Gastroesophageal sphincter (tissue), 4 donors: ENCODE results near the gene CISH. TPM values are rescaled to one million over a fixed set of nuclear protein-coding genes. Genes with fewer than 3 reads are reported as not detected.

Experiments used
- ATAC-seq: fragments of 150-250 bp; one replicate; pipeline ENCODE4 v1.9.1; 2016; ENCODE audit warnings: mild to moderate bottlenecking, moderate library complexity
- H3K27ac ChIP-seq, 4 donors: fragments of 200-600 bp; sonication (generic) in 3 of 4; 1 replicate in 3 of 4; 2 replicates in 1 of 4; pipeline ENCODE4 v1.5.1; 2016 to 2019
- H3K27me3 ChIP-seq: fragments of 200-600 bp; sonication (generic); one replicate; pipeline ENCODE4 v1.5.1; 2019
- H3K36me3 ChIP-seq, 2 donors: fragments of 200-600 bp; sonication (generic); one replicate each; pipeline ENCODE4 v1.5.1; 2019; ENCODE audit warnings: control low read depth in 1 of 2
- H3K4me1 ChIP-seq, 3 donors: fragments of 200-600 bp; sonication (generic); 1 replicate in 2 of 3; 2 replicates in 1 of 3; pipeline ENCODE4 v1.5.1; 2016 to 2019; ENCODE audit warnings: control low read depth in 2 of 3
- H3K4me3 ChIP-seq, 2 donors: fragments of 200-600 bp; sonication (generic); one replicate each; pipeline ENCODE4 v1.5.1; 2019; ENCODE audit warnings: mild to moderate bottlenecking in 1 of 2, moderate library complexity in 1 of 2
- H3K9me3 ChIP-seq, 3 donors: fragments of 200-600 bp; sonication (generic); one replicate each; pipeline ENCODE4 v1.5.1; 2017 to 2019; ENCODE audit warnings: control low read depth in 2 of 3
- CTCF ChIP-seq, 4 experiments: fragments of 200-600 bp in 2 of 4; fragments of 450-650 bp in 2 of 4; sonication (generic) in 1 of 4; IDR thresholded peaks; one replicate each; pipeline ENCODE4 v1.5.1; 2017 to 2019; ENCODE audit warnings: antibody characterized with exemption in 4 of 4, mild to moderate bottlenecking in 2 of 4, moderate library complexity in 2 of 4
- EP300 ChIP-seq: sonication (generic); formaldehyde crosslinking; IDR thresholded peaks from one replicate; pipeline ENCODE4 v1.6.1; 2017; ENCODE audit warnings: antibody characterized with exemption, mild to moderate bottlenecking
- POLR2A ChIP-seq, 2 donors: fragments of 450-650 bp; IDR thresholded peaks; one replicate each; pipeline ENCODE4 v1.6.1; 2017; ENCODE audit warnings: antibody characterized with exemption in 2 of 2, mild to moderate bottlenecking in 2 of 2, moderate library complexity in 1 of 2
- POLR2AphosphoS5 ChIP-seq: sonication (generic); formaldehyde crosslinking; IDR thresholded peaks from one replicate; pipeline ENCODE4 v1.6.1; 2017; ENCODE audit warnings: antibody characterized with exemption
- WGBS, 2 donors: methylation state at CpG; one replicate each; pipeline ENCODE4 v1.1.5; 2018; ENCODE audit warnings: low coverage in 1 of 2; 5-methylcytosine and 5-hydroxymethylcytosine counted together
- total RNA-seq, 4 donors: library from RNA; depleted of rRNA; stranded (reverse); fragments of >200 nt; gene quantifications; one replicate each; pipeline ENCODE4 v1.1.0, GENCODE V29; 2016

Gene CISH
- total RNA-seq, 4 donors from 2014 or later: 0.99 to 9.3 (median 3.6) TPM

GRCh38 chr3:50657407-50657806 is 45.8 kb upstream of the CISH start:
- no peak overlapping the region for H3K4me3 ChIP-seq
- no peaks in the 10 kb centered on the region for H3K36me3 ChIP-seq
- no peak for TF ChIP-seq CTCF (IDR thresholded peaks at IDR 0.05)
- TF ChIP-seq POLR2A (IDR thresholded peaks at IDR 0.05): no peak
- TF ChIP-seq EP300: no peak
- no peak for TF ChIP-seq POLR2AphosphoS5
- H3K9me3 ChIP-seq: no peaks in the 10 kb centered on the region
- no peaks in the 10 kb centered on the region for H3K27me3 ChIP-seq
- no peak for ATAC-seq
- WGBS, 2 donors: 84 to 100% methylated on average over 3 to 5 of the region's 5 CpGs
- H3K27ac ChIP-seq: no peak overlapping the region
- no peaks in the 10 kb centered on the region for H3K4me1 ChIP-seq

- H3K4me1 ChIP-seq: no peaks in the 10 kb centered on the region
- H3K9me3 ChIP-seq: no peaks in the 10 kb centered on the region
- H3K4me3 ChIP-seq: no peak overlapping the region
- no peaks in the 10 kb centered on the region for H3K27me3 ChIP-seq
- no peaks in the 10 kb centered on the region for H3K36me3 ChIP-seq
- 58 to 60% methylated on average over 4 to 6 of the region's 8 CpGs for WGBS, 2 donors
- no peak overlapping the region for H3K27ac ChIP-seq
- TF ChIP-seq EP300 (no peak), POLR2AphosphoS5 (no peak)
- ATAC-seq: no peak
Measured at GRCh38 chr3:50656417-50657195, 45.0 kb upstream of the CISH start.

- TF ChIP-seq CTCF (IDR thresholded peaks at IDR 0.05) (no peak), EP300 (no peak), POLR2AphosphoS5 (no peak), POLR2A (IDR thresholded peaks at IDR 0.05) (no peak)
- Histone ChIP-seq H3K36me3 (no peaks in the 10 kb centered on the region), H3K27ac (no peak overlapping the region), H3K4me3 (no peak overlapping the region), H3K27me3 (no peaks in the 10 kb centered on the region), H3K4me1 (peaks cover 0 to 3% (median 0%) of the 10 kb centered on the region in 3 donors), H3K9me3 (no peaks in the 10 kb centered on the region)
- 50% methylated on average over 2 of the region's 3 CpGs; no CpG with 5 or more reads in 1 of the 2 donors for WGBS, 2 donors
- no peak for ATAC-seq
Measured at GRCh38 chr3:50655009-50655830, 43.6 kb upstream of the CISH start.

GRCh38 chr3:50653937-50654595 is 42.5 kb upstream of the CISH start:
- H3K9me3 ChIP-seq: no peaks in the 10 kb centered on the region
- peaks cover 0 to 5% of the 10 kb centered on the region in 2 donors for H3K36me3 ChIP-seq
- no peaks in the 10 kb centered on the region for H3K27me3 ChIP-seq
- no peak overlapping the region for H3K27ac ChIP-seq
- no peak overlapping the region for H3K4me3 ChIP-seq
- ATAC-seq: no peak
- peaks cover 0 to 14% (median 0%) of the 10 kb centered on the region in 3 donors for H3K4me1 ChIP-seq
- 63% methylated on average over 1 of the region's 3 CpGs; no CpG with 5 or more reads in 1 of the 2 donors for WGBS, 2 donors
- TF ChIP-seq EP300: no peak
- TF ChIP-seq POLR2A (IDR thresholded peaks at IDR 0.05): no peak
- no peak for TF ChIP-seq CTCF (IDR thresholded peaks at IDR 0.05)
- TF ChIP-seq POLR2AphosphoS5: no peak

GRCh38 chr3:50652709-50653108 is 41.1 kb upstream of the CISH start:
- Histone ChIP-seq H3K27ac (no peak overlapping the region), H3K4me1 (peaks cover 0 to 27% (median 0%) of the 10 kb centered on the region in 3 donors), H3K36me3 (peaks cover 0 to 17% of the 10 kb centered on the region in 2 donors), H3K27me3 (no peaks in the 10 kb centered on the region), H3K4me3 (no peak overlapping the region), H3K9me3 (no peaks in the 10 kb centered on the region)
- no peak for TF ChIP-seq POLR2A (IDR thresholded peaks at IDR 0.05)
- TF ChIP-seq CTCF (IDR thresholded peaks at IDR 0.05): peak in 2 of 4 experiments; percentile 27 to 38
- TF ChIP-seq EP300: no peak
- no peak for TF ChIP-seq POLR2AphosphoS5
- no peak for ATAC-seq
- no CpG with 5 or more reads among the region's 2 CpGs for WGBS, 2 donors
